Superior temporal gyrus (tissue), 1 donor: Measurements from ENCODE around the gene PHF21A.

Experiments used
- DNase-seq: peaks from one replicate; pipeline ENCODE4 v3.0.0-alpha.2; 2016; ENCODE audit errors: extremely low spot score

Gene PHF21A

GRCh38 chr11:45885274-45885920, 235.9 kb downstream of the PHF21A start, which contains the start of gene MAPK8IP1:
Gene MAPK8IP1, plus strand, starts transcription at chr11:45885651. Its CDS starts 170 bp downstream, at chr11:45885821.
- DNase-seq: no peak

- DNase-seq: no peak
Observed at GRCh38 chr11:45884596-45885185, 236.6 kb downstream of the PHF21A start.
